TTC549 (cell line): ENCODE results near the gene NATD1.
"Not testable (repeated sequence)": the region's sequence is repeated elsewhere in the genome, so short reads cannot be mapped to it uniquely, and the experiment has no call there.

Experiments
- FAIRE-seq: peaks from 2 replicates; lab custom pipeline; 2012; peaks lifted over from hg19 to GRCh38; lab: Jason Lieb, UNC

The NATD1 gene

GRCh38 chr17:21246698-21247097 is 6.5 kb downstream of the NATD1 start:
- no peak for FAIRE-seq

DNA sequence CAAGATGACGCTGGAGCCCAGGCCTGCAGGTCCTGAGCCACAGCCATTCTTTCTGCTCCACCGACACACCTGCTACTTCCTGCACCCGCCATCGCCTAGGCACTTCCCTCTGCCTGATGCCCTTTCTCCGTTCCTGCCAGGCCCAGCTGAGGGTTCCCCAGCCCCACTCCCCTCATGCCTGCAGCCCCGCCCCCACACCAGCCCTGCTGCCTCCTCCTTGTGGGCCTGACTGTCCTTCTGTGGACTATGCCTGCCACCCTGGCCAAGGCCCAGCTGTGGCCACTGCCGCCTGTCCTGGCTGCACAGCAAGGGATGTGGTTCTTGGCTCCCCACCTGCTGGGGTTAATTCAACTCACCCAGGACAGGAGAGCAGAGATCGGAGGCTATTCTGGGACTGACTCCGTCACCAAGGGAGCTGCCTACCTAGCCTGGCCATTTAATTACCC is 7.5 kb downstream of the NATD1 start:
- no peak for FAIRE-seq

DNA sequence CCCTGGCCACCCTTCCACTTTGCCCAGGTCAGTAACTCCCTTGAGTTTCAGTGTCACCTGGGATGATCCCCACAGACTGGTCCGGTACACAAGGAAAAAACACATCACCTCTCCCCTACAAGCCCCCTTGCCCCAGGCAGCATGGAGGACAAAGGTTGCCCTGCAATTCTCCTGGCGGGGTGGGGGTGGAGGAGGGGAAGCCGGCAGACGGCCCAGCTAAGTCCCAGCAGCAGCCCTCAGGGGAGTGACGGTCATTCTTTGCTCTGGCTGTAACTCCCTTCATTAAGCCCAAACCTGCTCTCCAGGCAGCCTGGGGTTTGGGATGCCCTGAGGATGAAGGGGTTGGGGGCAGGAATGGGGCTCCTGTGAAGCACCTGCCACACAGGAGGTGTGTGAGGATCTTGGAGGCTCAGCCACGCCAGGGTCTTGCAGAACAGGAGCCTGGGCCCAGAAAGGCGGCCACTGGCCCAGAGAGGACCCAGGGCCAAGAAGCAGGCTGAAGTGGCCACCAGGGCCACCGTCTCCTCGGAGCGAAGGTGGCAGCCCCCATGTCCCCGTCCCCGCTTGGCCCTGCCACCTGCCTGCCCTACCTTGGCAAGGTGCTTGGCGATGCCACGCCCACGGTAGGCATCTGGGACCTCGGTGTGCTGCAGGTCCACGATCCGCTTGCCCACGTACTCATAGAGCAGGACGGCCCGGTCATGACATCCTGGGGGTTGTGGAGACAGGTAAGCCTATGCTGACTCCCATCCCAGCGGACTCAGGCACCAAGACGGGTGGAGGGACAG is 9.5 kb downstream of the NATD1 start:
- no peak for FAIRE-seq

GRCh38 chr17:21242780-21243515 is 10.3 kb downstream of the NATD1 start:
- FAIRE-seq = no peak

DNA sequence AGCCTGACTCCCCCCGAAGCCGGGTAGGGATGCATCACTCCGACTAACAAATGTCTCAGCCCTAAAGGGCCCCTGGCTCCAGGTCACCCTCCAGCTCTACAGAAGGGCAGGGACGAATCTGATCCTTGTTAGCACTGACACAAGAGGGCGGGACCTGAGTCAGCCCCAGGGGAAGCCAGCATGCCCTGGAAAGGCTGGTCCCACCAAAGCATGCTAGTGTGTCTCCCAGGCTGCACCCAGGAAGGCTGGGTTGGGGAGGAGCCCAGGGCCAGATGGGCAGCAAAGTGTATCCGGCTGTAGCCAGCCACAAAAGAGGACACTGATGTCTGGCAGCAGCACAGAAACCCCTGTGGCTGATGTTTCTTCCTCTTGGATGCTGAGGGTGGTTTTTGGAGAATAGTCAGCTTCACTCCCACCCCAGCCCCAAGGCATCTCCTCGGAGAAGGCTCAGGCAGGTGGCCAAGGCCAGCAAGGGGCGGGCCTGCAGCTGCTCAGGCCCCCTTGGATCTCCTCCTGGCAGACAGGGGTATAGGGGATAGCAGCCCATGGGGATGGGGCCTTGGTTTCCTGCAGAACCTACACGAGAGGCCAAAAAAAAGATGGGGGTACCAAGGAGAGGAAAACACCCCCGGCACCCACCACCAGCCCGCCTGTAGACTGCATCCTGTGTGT is 11.0 kb downstream of the NATD1 start:
- no peak for FAIRE-seq

- no peak for FAIRE-seq
These were observed 11.6 kb downstream of the NATD1 start for GRCh38 chr17:21241564-21241963.

DNA sequence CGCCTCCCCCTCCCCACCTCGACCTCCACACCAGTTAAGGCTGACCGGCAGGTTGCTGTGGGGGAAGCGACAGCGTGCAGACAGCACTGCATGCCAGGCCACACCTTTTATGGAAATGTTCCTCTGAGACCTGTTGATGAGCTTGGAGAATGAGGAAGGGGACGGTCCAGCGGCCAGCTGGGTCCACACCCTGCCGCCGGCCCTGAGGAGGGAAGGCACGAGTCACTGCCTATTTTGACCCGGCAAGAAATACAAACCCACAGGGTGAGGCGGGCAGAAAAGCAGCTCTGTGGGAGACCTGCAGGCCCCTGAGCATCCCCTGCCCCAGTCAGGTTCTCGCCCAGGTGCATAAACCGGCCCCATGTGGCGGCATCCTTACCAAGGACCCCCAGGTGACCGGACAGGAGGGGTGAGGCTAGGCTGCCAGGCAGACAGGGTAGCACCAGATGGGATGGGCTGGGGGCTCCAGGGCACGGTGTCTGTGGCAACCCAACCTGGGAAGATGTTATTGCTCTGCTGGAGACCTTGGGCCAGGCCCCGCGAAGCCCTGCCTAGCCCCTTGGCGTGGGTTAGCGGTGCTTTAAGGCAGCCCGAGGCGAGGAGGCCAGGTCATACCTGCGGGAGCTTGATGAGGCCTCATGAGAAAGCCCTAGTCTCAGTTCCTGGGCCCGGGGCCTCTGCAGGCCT is 12.7 kb downstream of the NATD1 start:
- FAIRE-seq = no peak

GRCh38 chr17:21239680-21240368 is 13.4 kb downstream of the NATD1 start:
- FAIRE-seq = no peak

DNA sequence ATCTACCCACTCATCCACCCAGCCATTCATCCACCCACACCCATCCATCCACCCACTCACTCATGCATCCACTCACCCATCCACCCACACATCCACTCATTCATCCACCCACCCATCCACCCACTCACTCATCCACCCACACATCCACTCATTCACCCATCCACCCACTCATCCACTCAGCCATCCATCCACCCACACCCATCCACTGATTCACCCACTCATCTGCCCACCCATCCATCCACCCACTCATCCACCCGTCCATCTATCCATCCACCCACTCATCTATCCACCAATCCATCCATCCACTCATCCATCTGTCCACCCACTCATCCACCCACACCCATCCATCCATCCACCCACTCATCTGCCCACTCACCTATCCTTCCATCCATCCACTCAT is 17.3 kb downstream of the NATD1 start:
- FAIRE-seq = no peak

- no peak for FAIRE-seq
These were observed 19.4 kb downstream of the NATD1 start for GRCh38 chr17:21233581-21234347.

DNA sequence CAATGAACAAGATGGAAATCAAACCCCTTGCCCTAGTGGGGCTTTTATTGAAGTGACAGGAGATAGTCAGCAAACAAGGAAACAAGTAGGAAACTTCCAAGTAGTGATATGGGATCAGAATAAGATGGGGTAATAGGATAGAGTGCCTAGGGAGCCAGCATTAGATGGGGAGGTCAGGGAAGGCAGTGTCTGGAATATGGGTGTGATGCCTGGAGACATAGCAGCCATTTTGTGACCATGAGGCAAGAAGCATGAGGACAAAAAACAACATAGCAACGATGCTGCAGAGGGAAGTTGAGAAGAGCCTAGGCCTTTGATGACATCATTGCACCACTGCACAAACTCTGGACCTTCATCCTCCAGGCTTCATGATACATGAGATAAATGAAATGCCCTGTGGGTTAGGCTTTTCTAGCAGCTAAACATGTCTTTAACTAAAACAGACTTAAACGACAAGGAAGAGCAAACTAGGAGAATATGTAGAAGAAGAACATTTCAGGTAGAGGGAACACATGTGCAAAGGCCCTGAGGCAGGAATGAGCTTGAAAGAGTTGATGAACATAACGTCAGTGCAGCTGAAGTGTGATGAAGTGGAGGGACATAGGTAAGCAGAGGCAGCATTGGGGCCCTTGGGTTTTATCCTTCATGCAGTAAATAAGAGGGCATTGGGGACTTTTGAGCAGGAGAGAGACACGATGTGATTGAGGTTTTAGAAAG is 21.0 kb downstream of the NATD1 start:
- no peak for FAIRE-seq

GRCh38 chr17:21231533-21231932 is 21.7 kb downstream of the NATD1 start:
- no peak for FAIRE-seq

DNA sequence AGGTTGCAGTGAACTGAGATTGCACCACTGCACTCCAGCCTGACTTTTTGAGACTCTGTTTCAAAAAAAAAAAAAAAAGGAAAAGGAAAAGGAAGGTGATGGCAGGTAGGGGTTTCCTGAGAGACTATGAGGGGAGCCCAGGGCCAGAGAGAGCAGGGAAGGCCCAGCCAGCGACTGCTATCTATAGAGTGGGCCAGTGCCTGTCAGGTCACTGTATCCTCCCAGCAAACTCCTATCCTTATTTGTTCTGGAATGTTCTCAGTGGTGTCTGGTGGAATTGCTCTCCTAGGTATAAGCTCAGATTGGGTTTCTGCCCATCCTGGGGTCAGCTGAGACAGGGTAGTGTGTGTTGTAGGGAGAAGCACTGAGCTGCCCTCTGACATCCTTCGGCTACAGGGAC is 24.4 kb downstream of the NATD1 start:
- FAIRE-seq = no peak

- FAIRE-seq = no peak
These were observed 25.1 kb downstream of the NATD1 start for GRCh38 chr17:21228111-21228510.

DNA sequence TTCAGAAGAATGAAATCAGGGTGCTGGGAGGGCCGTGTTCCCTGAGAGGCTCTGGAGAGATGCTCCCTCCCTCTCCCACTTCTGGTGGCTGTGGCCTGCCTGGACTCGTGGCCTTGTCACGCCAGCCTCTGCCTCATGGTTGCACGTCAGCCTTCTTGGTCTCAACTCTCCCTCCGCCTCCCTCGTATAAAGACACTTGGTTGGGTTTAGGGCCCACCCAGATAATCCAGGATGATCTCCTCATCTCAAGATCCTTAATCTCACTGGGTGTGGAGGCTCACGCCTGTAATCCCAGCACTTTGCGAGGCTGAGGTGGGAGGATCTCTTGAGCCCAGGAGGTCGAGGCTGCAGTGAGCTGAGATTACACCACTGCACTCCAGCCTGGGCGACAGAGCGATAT is 25.9 kb downstream of the NATD1 start:
- FAIRE-seq = not testable (repeated sequence)

GRCh38 chr17:21223086-21223485 is 30.1 kb downstream of the NATD1 start:
- FAIRE-seq = no peak

GRCh38 chr17:21218831-21219380 is 34.3 kb downstream of the NATD1 start:
- FAIRE-seq = no peak

GRCh38 chr17:21218101-21218500 is 35.1 kb downstream of the NATD1 start:
- FAIRE-seq = no peak

DNA sequence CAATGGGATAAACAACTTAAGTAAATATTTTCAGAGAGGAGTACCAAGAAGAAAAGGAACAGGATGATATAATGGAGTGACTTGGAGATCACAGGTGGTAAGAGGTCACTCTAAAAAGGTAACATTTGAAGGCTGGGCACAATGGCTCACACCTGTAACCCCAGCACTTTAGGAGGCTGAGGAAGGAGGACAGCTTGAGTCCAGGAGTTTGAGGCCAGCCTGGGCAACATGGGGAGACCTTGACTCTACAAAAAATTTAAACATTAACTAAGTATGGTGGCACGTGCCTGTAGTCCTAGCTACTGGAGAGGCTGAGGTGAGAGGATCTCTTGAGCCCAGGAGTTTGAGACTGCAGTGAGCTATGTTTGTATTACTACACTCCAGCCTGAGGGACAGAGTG is 35.9 kb downstream of the NATD1 start:
- no peak for FAIRE-seq

DNA sequence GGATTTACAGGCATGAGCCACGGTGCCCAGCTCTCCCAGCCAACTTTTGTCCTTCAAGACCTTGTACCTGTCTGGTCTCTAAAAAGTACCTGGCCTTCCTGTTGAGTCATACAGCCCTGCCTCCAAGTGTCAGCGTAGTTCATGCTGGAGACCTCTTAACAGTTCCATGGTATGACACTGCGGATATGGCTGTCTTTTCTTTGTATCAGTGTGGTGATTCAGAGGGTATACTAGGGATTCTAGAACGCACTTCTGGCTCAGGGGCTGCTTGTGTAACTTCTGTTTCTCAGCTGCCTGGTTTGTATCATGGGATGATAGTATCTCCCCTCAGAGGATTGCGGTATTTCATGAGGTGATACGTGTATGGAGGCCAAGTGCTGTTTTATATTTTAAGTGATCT is 37.3 kb downstream of the NATD1 start:
- FAIRE-seq = no peak
